GM04503 (cell line): ENCODE measurements around the gene TTC7B.

Experiments used
- DNase-seq: peaks from one replicate; pipeline ENCODE4 v3.0.0-alpha.2; 2012; ENCODE audit warnings: low read depth

TTC7B gene

DNA sequence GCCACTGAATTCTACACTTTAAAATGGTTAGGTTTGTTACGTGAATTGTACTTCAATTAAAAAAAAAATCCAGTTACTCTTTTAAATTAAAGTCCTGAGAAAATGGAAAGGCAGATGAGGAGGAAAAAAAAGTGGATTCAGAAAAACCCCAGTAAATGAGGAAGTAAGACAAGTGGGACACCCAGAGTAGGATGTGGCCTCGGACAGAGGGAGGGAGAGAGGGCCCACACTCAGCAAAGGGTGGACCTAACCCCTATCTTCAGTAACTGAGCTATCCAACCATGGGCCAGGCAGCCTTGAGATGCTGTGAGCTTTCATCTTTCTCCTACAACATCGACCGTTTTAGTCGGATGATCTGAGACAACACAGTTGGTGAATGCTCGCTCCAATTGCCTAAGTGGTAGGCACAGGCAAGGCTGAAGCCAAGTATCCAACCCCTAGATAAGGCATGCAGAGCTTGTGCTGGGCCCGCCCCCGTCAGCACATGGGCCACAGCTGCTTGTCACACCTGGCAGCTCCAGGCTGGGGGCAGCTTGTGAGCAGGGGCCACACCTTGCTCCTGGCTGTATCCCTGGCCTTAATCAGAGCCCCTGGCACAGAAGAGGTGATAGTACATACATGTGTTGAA lies 142.1 kb downstream of the TTC7B start:
- DNase-seq, result no peak

DNA sequence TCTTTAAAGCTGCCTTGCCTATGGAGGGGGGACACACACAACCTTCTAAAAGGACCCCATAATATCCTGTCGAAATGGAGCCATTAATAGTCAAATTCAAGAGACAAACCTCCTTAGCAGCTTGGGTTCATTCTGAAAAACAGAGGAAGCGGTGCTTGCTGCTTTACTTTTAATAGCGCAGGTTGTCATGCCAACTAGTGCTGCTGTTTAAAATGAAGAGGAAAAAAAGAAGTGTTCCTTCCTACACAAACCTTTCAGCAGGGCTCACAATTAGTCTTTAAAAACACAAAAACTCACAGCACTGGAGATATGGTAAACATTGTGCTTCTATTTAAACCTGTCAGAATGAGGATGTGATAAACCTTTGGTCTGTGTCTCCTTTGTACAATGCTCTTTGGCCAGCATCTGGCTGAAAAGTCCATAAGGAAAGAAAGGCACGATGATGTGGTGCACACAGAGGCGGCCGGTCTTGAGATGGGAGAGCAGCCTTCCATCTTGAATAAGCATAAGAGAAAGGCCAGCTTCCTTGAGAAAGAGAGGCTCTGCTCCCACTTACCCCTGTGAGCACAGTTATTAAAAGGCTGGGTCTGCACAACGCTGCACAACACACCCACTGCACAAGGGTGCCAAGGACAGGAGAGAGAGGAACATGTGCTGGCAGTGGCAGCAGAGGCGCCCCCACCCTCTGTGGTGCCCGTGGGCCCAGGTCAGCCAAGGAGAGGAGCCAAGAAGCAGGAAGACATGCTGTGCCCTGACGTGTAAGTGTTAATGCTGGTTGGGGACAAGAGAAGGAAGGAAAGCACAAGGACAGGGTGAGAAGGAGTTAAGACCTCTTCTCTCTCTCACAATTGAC lies 144.6 kb downstream of the TTC7B start:
- DNase-seq, result no peak

DNA sequence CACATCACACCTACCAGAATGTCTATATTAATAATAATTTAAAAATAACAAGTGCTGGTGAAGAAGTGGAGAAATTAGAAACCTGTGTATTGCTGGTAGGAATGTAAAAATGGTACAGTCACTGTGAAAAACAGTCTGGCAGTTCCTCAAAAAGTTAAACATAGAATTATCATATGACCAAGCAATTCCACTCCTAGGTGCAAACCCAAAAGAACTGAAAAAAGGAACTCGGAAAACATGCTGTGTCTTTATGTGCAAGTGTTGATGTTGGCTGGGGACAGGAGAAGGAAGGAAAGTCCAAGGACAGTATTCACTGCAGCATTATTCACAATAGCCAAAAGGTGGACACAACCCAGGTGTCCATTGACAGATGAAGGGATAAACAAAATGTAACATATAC lies 146.5 kb downstream of the TTC7B start:
- DNase-seq, result no peak

DNA sequence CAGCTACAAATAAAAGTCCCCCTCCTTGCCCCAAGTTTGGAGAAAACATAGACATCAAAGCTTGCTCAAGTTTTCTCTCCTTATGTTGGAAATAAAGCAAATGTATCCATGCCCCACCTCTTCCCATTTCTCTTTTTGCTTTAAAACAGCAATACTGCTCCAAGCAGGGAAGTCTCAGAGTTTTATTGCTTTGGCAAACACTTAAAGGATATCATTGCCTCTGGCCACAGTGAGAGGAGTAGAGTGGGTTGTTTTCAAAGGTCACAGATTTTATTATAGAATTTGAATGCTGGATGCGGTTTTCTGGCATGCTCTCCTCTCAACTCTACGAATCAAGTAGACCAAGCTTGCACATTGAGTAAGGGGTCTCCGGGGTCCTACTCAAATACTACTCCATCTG lies 149.7 kb downstream of the TTC7B start:
- DNase-seq, result no peak

DNA sequence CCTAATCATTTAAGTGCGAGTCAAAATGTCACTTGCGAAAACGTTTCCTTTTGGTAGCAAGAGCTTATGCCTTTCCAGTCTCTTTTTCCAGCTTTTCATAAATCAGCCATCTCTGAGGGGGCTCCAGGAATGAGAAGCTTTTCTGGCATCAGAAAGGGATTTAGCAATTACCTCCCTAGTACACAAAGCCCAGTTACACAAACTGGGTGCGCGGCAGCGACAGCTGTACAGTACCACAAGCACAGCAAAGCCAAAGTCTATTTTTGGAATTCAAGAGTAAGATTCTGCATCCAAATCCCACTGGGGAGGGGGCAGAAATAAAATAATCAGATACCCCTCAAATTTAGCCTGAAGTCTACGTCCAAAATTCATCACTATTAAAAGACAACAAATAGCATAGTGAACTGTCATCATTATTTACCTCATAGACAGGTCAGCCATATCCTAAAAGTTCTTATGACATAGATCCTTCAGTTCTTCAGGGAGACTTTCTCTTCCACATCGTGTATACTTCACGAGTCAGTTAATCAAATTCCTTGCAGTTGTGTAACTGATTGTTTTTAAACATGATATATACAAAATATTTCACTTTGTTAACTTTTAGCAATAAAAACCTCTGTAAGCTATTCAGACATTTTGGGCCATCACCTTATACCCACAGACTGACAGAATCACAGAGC lies 150.8 kb downstream of the TTC7B start:
- no peak for DNase-seq

DNA sequence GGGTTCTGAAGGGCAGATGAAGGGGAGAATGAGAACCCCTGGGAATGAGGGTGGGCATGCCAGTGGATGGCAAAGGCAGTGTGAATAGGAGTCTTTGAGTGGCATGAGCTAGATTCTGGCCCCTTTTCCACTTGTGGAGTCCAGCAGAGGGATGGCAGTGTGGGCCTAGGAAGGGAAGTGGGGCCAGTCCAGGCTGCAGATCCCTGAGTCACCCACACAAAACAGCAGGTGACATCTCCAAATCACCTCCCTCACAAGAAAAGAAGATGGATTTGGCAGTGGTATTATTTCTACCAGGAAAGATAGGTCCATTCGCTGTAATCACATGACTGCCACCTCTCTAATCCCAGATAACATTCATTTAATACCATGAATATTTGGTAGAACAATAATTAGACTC lies 151.3 kb downstream of the TTC7B start:
- DNase-seq, result no peak

DNA sequence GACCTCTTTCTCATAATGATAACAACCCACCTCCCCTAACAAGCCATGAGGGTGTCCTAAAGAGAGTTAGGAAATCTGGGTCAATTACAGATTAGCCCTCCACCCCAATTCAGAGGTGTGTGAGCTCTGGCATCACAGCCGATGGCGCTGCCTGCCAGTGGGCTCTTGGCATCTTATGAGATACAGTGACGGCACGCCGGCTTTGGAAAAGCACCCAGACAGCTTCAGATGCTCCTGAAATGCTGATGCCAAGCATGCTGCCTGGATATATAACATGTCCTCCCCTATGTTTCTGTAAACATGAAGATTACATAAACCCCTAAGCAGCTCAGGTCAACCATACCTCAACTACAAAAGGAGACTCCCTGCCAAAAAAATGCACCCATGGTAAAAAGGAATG lies 152.6 kb downstream of the TTC7B start:
- no peak for DNase-seq

DNA sequence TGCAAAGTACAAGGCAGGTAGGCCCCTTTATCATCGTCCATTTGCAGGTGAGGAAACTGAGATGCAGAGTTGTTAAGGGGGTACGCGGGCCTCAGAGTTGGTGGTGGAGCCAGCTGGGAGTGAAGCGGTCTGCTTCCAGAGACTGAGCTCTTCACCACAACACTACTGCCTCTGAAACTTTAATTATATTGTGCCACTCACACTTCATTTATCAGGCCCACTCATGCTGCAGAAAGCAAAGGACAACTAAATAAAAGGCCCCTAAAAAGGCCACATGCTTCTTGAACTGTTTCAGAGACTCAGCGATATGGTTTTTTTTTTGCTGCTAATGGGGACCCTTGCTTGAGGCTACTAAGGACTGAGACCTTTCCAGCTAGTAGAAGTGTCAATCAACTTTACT lies 153.1 kb downstream of the TTC7B start:
- DNase-seq, result no peak

DNA sequence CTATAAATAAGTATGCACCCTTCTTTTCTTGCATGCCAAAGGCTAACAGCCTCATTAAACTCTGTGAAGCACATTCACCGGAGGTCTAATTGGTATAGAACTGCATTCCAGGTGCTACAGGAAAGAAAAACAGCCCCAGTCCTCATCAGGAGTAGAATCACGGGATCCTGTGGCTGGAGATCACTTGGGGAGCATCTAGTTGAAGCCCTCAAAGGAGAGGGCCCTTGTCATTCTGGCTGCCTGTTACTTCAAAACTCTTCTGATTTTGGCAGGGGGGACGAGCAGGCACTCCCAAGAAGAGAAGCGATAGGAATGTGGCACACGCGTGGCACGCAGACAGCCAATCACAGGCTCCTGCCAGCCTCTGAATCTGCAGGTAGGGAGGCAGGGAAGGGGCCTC lies 154.4 kb downstream of the TTC7B start:
- no peak for DNase-seq

DNA sequence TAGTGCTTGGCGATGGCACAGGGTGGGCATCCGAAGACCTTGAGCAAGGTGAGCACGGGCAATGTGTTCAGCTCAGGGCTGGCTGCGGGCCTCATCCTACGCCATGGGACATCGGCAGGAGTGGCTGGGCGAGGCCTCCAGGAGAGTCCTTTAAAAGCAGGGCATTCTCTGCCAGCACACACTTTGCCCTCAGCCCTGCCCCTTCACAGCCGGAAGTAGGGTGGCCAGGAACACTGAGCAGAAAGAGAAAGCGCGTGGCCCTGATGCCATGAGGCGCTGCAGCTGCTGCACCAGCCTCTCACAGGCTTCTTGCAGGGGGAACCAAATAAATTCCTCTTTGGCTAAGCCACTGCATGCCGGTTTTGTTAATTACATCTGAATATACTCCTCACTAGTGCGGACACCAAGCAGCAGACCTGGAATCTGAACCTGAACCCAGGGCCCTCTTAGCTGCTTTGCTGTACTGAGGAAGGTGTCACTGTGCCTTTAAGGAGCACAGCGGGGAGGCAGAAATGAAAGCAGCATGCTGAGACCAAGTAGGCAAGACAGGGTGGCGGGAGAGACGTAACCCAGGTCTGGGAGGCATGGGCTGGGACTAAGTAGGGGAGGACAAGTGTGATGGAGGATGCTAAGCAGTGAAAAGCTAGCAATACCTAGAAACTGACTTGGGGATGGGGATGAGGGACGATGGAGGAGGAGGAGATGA lies 155.2 kb downstream of the TTC7B start:
- no peak for DNase-seq

DNA sequence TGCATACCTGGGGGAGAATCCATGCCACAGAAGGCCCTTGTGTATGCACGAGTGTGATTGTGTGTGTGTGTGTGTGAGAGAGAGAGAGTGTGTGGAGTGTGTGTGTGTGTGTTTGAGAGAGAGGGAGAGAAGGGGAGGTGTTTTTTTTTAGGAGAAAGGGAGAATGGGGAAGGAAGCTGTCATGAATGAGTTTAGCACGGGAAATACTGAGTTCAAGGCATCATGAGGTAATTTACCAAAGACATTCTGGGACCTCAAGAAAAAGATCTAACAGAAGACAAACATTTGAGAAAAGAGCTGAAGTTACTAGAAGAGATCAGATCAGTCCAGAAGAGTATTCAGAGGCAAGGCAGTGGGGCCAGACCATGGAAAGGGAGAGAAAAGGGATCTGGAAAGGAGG lies 157.1 kb downstream of the TTC7B start:
- no peak for DNase-seq

DNA sequence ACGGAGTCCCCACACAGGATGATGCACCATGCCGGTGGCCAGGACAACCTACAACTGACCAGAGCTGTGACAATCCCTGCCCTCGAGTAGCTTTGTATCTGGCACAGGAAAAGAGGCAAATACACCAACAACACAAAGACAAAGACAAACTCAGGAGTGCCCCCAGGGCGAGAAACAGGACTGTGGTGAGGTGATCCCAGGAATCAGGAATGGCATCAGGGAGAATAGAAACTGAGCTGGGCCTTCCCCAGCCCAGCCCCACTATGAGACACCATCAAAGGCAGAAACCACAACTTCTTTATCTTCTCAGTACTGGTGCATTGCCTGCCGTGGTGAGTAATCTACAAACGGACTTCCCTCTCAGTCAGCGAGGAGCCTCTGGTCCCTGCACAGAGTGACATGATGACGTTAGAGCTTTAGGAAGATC lies 157.7 kb downstream of the TTC7B start:
- DNase-seq, result no peak

DNA sequence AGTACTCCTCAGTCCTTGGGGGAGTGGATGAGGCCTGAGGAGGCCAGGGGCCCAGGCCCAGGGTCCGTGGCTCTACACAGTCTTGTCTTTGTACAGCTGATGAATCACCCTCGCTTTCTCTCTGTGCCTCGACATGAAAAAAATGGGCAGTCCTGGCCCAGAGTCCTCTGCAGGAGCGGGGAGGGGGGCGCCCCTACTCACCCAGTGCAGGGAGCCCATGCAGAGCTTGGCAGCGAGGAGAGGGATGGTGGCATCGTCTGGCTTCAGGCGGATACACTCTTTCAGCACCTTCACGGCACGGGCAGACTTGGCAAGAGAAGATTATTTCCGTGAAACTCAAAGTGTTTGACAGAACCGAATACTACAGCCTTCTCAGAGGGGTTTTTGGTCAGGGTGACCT lies 159.3 kb downstream of the TTC7B start:
- no peak for DNase-seq

DNA sequence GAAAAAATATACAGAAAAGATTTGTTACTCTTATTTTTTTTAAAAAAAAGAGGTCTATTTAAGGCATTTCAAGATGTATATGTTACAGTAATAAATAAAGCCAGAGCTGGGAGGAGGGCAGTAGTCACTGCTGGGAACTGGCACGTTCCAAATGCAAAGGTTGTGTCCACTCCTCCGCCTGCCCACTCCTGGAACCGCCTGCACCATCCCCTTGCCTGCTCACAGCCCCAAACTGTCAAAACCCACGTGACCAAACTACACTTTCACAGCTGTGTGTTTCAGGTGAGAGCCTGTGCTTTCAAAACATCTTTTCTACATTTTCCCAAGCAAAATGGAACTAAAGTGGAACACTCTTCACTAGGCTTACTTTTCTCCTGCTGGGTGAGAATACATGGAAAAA lies 160.4 kb downstream of the TTC7B start:
- DNase-seq, result no peak

DNA sequence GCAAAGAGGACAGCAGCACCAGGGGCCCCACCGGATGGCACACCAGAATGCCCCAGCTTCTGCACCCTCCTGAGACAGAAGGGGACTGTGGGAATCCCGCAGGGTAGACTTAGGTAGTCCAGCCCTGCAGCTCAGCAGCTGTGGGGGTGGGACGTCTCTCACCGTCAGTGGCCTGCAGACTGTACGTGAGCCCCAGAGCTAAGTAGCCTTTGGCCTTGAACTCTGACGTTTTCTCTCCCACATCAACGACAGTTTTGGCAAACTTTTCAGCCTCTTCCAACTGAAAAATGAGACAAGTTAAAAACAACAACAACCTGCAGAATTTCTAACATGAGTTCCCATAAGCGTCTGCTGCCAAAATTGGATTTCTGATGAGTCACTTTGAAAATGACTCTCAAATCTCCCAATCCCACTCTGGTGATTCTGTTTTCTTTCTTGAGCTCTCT lies 161.4 kb downstream of the TTC7B start:
- DNase-seq, result no peak

DNA sequence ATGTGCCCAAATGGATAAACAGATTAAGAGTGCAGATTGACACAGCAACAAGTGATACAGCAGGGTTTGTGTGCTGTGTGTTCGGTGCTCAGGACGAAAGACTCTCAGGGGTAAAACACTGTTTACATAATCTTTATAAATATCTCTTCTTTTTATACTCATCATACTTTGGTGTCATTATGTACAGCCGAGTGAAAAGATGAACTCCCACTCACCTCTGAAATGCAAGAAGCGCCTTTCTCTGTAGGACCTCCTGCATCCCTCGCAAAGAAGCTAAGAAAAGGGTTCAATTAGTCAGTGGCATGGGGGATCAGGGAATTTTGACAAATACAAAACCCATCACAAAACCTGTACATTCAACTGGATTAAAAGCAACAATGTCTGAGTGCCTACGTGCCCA lies 163.6 kb downstream of the TTC7B start:
- no peak for DNase-seq

DNA sequence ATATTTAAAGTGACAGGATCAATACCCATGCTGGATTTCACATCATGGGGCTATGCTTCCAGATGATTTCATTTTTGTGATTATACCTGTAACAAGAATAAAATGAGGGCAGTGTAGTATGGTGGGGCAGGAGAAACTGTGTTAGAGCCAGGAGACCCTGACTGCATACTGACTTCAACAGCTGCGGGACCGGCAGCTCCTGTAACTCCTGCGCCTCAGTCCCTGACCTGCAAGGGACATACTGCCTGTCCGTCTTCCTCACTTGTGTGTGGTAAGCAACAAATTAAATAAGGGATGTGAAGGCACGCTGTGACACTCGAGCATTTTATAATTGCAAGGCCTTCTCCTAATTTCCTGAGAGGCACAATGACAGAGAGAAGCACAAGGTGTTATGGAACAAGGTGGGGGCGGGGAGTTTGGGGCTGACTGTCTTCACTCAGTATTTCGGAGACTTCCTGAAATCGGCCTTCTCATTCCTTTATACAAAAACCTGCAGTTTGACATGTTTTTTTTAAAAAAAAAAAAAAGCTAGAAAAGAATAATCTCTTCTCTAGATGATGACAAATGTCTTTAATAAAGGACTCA lies 164.2 kb downstream of the TTC7B start:
- no peak for DNase-seq

DNA sequence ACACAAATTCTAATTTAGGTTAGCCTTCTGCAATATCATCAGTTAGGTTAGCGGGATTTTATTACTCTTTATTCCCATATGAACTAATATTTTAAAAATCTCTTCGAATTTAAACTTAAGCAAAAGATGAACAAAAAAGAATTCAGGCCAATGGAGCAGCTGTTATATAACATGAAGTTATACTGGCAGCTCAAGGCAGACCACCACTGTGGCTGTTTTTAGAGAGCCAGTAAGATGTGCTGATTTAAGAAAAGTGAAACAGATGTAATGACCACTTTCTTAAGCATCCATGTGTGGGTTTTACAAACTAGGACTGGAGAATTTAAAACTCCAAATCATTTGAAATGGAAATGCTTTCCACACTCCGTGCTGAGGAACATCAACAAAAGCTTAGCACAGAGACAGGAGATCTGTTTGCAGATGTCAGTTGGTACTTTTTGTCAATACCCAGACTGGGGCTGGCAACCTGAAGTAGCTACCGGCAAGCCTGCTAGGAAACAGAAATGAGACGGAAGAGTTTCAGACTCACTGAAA lies 164.9 kb downstream of the TTC7B start:
- DNase-seq, result no peak

DNA sequence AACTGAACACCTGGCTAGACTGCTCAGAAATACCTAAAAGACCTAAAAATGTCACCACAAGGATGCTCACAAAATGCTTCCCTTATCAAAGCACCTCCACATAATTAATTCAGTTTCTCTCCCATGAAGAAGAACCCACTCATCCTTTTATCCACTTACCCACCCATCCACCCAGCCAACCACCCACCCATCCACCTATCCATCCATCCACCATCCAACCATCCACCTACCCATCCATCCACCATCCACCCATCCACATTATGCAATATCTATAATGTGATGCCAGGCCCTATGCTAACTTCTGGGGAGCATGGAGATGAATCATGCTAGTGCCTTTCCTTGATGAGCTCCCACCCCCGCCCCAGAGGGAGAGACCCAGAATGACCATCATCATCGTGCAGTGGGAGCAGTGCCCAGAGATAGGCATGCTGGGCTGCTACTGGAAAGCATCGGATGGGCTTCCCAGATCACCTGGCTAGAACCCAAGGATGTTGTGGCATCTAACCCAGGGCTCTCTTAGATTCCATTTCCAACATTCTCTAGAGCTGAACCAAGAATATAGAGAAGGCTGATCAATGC lies 166.6 kb downstream of the TTC7B start:
- no peak for DNase-seq

DNA sequence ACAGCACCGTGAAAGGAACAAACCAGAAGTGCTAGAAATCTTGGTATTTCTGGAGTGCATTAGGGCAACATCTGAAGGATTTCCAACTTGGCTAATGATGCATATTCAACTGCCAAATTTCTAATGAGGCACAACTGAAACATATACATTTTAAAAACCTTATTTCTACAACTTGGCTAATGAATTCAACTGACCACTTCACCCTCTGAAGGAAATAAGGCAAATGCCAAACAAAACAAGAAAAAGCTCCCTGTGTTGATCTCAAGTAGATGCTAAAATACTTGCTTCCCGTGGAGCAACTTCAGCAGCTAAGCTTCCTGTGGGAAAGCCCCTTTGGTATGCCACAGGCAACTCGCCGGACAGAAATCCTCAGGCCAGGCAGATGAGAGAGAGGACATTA lies 167.1 kb downstream of the TTC7B start:
- DNase-seq, result no peak

DNA sequence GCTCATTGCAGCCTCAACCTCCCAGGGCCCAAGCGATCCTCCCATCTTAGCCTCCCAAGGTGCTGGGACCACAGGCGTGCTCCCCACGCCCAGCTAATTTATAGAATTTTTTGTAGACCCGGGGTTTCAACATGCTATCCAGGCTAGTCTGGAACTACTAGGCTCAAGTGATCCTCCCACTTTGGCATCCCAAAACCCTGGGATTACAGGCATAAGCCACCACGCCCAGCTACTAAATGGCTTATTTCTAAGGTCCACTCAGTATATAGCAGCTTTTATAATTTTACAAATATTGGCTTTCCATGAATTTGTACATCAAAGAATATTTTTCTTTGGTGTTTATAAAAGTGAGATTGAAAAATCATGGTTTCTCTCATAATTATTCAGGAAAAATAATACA lies 167.8 kb downstream of the TTC7B start:
- DNase-seq, result no peak
